HG02623 (cell line): ENCODE measurements around the gene JARID2.

Experiments used
- ATAC-seq: cut with Tn5 transposase; IDR thresholded peaks from one replicate; pipeline ENCODE4 v1.9.1; 2021; ENCODE audit warnings: moderate library complexity; ENCODE audit not compliant: unreplicated experiment

Gene JARID2

DNA sequence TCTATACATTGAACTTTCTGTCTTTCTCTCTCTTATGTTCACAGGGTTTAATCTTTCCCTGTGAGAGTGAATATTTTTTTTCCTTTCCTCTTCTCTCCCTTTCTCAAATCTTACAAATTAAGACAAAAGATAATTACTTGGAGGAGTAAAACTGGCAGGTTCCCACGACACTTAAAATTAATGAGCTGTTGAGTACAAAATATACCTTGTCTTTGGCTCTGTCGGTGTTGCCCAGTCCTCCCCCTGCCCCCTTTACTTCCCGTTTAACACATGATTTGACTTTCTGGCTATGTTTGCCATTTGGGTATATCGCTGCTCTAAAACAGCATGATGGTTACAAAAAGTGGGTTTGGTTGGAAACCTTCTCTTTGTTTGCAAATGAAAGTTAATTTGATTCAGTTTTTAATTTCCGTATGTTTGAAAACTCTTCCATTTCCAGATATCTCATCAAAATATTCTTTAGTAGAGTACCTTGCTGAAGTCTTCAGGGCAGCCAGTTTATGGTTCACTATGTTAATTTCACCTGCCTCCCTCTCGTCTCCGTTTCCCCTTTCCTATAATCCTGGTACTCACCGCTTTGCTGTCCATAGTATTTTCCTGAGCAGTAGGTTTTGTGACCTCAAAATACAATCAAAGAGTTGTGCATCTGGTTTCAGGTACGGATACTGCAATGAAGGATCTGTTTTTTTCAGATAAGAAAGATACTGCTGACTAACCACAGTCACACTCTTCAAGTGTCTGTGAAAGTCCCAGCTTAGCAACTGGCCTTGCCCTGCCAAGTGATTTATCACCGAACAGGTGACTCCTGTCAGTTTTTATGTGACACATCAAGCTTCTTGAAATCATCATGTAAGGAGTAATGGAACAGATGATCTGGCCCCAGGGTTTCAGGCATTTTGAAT, 235.8 kb downstream of the JARID2 start:
- ATAC-seq, result no peak

DNA sequence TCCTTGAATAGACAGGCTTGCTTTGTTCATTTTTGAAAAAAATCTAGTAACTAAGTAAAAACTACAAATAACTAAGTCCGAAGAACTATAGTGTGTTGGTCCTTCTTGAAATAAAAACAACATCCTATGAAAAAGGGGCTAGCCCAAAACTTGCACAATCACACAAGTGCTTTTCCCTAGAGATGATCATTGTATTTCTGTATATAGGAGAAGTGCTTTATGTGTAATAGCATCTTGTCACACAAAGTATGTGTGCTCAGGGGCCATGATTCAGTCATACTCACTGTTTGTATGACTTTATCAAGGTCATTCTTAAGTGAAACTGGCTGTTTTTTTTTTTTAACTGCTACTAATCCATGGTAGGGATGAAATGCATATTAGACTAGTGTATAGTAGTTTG, 237.2 kb downstream of the JARID2 start:
- ATAC-seq, result no peak

DNA sequence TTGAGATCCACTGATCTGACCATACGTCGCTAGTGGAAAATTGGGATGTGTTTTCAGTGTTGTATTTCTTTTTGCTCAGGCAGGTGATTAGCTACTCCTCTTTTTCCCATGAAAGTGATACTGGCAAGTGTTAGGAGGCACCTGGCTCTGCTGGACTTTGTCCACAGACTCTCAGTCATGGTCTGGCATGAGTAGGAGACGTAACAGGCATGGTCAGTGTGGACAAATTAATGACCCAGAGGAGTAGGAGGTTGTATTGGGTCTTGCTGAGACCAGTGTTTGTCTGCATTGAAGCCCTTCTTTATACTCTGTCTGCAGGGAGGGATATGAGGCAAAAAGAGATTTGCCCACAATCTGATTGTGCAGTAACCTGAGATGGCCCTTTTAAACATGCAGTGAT, 238.3 kb downstream of the JARID2 start:
- ATAC-seq, result no peak

DNA sequence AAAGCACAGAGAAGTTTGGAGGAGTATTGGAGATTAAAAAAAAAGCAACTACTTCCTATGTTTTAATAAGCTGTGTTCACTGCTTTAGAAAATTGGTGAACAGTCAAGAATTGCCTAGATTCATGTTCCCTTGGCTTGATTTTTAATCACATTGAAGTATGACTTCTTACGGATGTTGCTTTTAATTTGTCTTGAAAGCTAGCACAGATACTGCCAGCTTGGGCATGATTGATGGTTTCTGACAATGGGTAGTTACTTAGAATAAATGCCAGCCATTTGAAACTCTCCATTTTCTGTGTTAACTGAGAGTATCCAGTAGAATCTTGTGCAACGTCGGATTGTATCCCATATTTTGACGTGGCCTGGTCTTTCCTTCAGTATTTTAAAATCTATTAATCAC, 239.0 kb downstream of the JARID2 start:
- ATAC-seq, result no peak

DNA sequence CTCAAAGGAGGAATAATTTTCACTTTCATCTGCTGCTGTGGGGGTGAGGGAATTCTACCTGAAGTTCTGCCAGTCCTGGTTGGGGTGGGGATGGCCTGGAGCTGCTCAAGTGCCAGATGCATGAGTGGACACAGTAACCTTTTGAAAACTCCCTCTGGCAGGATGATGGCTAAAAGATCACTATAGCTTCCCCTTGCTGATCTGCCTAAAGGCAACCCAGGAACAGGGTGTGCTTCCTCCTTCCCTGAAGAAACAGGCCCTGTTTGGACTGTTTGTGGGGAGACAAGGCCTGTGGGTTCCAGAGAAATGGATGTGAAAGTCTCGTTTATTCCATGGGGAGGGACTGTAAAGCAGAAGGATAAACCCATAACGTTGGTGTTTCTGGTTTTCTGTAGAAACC, 240.1 kb downstream of the JARID2 start:
- no peak for ATAC-seq

DNA sequence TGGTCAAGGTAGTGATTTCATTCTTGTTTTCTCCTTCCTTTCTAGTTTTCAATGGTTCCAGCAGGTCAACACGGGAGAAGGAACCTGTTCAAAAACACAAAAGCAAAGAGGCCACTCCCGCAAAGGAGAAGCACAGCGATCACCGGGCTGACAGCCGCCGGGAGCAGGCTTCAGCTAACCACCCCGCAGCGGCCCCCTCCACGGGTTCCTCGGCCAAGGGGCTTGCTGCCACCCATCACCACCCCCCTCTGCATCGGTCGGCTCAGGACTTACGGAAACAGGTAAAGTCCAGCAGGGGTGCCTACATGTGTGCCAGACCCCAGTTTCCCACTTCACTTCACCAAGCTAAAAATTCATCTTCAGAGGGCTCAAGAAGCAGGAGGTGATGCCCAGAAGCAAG, 241.4 kb downstream of the JARID2 start:
- ATAC-seq, result no peak

DNA sequence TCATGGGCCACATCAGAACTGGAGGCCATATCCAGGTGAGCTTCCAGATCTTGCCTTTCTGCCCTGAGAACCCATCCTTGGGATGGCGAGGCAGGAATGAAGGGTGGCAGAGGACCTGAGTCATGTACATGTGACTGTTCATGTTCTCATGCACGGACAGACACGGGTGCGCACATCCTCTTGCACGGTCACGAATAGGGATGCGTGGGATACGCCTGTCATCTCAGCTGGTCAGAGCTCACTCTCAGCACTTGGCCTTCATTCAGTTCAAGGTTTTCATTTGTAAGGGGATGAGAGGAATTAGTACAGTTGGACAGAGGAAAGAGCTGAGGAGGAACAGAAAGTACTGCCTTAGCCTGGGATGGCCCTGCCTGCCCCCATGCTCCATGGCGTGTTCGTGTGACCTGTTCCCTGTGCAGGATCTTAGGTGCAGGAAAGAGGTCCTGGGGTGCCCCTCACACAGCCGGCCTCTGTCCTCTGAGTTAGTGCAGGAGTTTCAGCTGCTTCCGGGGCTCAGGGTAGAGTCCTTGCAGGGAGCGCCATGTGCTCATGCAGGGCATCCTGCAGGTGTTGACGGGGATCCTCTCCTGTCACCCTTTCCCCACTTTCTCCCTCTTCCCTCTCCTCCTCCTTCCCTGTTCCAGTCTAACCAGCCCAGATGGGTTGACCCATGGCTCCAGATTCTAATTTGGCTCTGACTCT, 243.5 kb downstream of the JARID2 start:
- ATAC-seq, result no peak

DNA sequence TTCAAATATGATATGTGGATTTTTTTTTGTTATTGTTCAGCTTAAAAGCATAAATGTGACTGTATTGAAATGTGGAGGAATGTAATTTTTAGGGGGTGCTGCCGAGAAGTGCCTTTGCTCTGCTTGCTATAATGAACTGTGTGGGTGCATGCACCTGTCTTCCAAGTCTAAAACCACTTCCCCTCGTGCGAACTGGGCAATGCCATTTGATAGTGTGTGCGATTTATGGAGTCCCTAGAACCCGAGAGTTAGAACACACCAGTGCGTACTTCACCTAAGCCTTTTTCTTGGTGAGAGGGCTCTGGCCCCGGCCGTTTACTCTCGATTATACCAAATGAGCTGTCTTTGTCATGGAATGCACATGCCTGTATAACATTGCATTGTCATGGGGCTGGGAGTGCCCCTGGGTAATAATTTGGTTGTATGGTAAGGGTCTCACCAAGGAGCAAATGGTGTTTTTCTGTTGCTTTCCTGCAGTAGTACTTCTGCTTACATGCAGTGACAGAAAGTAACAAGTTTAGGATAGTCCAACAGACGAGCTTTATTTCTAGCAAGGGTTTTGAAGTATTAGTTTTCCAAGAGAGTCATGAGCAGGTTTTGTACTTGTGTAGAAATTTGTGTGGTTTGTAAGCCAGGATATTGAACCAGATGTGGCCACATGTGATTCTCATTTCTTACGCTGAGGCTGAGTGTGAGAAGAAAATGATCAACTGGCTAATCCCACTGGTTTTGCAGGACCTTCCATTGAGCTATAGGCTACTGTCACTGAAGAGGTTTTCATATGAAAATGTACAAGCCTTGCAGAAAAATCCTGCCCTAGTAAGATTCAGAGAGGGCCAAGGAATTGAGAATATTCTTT, 244.6 kb downstream of the JARID2 start:
- no peak for ATAC-seq

DNA sequence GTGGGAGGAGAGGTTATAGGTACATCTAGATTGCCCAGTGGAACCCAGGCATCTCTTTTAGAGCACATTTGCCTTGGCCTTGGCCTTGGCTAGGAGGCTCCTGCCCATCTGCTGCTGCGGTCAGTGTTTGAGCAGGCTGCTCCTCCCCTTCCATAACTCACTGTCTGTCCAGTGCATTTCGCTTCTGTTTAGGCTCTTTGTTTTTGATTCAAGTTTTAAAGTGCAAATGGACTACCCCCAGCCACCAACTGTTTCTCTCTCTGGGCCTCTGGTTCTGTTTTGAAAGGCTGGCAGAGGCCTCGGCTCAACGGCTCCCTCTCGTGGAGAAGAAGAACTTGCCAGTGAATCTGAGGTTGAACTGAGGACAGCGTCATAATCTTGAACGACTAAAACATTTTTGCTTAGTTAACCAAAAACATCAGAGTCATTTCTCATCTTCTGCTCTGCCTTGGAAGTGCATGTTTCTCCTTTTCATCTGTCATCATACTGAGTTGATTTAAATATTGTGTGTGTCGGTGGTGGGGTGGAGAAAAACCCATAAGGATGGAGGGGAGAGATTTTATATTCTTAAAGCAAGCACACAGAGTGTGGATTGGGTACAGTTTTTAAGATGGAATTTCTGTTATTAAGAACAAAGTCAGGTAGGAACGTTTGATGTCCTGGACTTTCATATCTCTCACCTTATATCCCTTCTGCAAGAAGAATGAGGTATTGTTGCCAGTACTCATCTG, 245.6 kb downstream of the JARID2 start:
- ATAC-seq, result no peak

DNA sequence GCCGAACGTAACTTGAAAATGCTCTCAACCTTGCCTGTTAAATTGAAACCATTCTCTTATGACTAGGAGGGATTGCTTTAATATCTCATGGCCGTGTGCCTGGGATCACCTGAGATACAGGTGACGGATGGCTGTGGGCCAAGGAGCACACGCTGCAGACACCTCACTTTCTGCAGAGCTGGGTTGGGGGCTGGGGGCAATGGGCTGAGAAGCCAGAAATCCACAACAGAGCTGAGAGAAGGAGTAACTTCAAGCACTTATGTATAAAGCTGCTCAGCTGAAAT, 246.1 kb downstream of the JARID2 start:
- ATAC-seq, result no peak

DNA sequence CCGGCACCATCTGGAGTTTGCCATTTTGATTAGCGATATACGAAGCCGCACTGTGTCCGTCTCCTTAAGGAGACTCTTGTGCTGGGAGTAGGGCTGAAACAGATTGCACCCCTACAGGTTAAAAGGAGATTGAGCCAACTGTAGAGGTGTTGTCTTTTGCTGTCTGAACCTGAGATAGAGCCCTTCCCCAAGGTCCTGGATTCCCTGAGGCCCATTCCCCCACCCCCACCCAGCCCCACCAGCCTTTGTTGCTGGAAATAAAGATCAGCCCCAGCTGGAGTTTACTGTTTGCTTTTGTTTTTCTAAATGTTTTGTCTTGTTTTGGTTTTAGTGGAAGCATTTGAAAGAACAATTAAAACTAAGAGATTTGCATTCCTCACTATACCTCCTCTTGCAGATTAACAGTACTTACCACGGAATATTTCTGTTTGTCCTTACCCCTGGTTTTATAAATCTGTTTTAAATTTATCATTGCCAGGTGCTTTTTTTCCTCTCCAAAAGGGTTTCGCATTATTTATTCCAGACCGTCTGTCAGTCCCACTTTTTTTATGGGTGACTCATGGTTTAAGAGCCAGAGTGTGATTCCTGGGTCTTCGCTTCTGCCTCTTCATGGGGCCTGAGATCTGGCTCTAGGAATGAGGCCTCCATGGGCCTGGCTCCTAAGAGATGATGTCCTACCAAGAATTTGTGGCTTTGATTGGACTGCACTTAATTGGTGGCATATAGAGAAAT, 247.7 kb downstream of the JARID2 start:
- ATAC-seq, result no peak

DNA sequence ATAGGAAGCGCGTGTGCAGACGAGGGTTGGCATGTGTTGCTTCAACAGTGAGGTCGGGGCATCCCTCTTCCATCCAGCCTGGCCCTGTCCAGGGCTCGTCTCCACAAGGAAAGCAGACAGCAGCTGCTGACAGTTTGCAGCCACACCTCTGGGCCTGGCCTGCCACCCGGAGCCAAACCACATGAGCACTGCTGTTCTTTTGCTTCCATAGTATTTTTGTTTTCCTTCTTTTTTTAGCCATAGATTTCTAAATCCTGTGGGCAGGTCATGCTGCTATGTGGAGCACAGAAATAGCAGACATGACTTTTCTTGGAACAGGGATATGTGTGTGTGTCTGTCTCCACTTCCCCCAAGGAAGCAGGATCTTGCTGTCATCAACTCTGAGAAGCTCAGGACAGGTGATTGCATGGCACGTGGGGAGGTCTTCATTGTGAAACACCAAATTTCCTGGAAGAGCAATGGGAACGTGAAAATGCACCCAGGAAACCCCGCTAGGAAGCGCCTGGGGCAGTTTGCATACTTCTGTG, 249.6 kb downstream of the JARID2 start:
- no peak for ATAC-seq

DNA sequence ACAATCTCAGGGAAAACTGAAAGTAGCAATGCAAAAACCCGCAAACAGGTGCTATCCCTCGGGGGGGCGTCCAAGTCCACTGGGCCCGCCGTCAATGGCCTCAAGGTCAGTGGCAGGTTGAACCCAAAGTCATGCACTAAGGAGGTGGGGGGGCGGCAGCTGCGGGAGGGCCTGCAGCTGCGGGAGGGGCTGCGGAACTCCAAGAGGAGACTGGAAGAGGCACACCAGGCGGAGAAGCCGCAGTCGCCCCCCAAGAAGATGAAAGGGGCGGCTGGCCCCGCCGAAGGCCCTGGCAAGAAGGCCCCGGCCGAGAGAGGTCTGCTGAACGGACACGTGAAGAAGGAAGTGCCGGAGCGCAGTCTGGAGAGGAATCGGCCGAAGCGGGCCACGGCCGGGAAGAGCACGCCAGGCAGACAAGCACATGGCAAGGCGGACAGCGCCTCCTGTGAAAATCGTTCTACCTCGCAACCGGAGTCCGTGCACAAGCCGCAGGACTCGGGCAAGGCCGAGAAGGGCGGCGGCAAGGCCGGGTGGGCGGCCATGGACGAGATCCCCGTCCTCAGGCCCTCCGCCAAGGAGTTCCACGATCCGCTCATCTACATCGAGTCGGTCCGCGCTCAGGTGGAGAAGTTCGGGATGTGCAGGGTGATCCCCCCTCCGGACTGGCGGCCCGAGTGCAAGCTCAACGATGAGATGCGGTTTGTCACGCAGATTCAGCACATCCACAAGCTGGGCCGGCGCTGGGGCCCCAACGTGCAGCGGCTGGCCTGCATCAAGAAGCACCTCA, 250.7 kb downstream of the JARID2 start:
- ATAC-seq, result no peak

DNA sequence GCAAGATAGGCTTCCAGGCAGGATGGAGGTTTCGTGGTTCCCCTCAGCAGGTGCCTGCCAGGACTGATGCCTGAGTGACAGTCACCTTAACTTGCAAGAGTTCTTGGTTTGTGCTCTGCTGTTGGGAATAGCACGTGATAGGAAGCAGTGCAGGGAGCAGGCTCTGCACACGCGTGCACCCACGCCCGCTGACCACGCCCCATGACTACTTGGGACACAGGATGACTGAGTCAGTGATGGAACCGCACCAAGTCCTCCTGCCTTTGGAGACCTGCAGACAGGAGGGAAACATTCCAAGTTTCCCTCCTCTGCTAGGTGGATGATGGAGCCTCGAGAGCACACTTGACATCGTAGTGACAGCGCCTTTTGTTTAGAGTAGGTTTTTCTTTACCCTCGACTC, 252.8 kb downstream of the JARID2 start:
- no peak for ATAC-seq

DNA sequence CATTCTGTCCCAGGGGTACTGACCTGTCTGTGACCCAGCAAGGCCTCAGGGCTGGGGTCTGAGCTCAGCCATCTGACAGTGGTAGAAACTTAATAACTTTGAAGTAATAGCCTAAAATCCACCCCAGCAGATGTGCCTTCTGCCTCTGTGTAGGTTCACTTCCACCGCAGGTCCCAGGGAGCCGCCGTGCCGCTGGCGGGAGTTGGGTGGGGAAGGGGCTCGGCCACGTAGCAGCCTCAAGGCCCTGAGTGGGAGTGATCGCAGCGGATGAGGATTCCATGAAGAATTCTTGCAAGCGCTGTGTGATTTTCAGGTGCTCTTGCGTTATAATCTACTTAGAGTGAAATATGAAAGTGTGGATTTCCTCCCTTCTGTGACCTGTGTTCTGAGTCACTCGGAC, 253.3 kb downstream of the JARID2 start:
- no peak for ATAC-seq

DNA sequence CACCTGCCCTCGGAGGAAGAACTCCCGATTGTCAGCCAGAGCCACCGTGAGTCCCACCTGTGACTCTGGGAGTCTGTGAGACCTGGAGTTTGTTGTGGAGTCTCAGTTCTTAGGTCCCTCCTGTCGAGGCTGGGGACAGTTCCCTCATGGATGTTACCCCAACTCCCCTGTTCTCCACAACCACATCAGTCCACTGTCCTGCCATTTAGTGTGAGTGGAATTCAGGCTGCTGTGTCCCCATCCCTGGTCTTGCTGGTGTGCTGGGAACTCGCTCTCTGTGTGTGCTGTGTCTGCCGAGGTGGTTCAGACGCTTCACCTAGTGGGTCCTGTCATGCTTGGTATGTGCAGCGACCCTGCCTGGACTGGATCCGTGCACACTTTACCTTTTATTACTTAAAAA, 253.7 kb downstream of the JARID2 start:
- ATAC-seq, result no peak

DNA sequence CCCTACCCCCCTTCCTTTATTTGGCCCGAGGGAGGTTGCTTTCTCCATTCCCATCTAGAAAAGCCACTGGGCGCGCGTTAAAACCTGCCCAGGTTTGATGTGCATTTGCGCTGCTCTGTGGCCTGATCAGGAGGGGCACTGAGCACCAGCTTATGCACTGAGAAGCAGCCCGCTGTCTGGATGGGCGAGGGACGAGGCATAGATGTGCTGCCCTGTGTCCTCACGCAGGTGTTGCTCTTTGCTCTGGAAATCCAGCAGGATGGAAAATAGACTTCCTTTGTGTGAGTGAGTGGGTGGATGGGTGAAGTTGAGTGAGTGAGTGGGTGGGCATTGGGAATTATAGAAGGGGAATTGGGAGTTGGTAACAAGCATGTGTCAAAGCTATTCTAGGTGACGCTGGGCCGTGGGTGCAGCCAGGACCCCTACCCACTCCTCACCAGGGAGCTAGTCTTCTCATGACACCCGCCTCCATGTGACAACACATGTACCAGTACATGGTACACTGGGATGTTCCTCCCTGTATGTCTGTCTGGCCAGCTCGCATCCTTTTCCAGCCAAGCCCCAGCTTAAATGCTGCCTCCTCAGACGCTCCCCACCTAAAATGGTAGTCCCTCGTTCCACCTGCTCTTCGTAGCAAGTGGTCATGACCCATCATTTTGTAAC, 254.3 kb downstream of the JARID2 start:
- ATAC-seq, result no peak

DNA sequence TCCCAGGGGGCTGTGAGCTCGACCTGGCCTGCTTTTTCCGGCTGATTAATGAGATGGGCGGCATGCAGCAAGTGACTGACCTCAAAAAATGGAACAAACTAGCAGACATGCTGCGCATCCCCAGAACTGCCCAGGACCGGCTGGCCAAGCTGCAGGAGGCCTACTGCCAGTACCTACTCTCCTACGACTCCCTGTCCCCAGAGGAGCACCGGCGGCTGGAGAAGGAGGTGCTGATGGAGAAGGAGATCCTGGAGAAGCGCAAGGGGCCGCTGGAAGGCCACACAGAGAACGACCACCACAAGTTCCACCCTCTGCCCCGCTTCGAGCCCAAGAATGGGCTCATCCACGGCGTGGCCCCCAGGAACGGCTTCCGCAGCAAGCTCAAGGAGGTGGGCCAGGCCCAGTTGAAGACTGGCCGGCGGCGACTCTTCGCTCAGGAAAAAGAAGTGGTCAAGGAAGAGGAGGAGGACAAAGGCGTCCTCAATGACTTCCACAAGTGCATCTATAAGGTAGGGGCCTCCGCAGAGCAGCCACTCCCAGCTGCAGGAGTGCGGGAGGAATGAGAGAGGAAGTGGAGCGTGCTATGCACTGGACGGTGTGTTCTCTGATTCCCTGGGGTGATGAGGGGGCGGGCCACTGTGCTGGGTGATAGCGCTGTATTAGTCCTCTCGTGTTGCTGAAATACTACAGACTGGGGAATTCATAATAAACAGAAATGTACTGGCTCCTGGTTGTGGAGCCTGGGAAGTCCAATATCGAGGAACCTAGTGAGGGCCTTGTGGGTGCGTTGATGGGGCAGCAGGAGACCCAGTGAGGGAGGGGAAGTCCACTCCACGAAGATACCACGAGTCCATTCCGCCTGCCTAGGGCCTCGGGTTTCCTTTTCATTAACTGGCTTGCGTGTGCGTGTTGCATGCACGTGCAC, 255.3 kb downstream of the JARID2 start:
- ATAC-seq, result no peak
